ENCODE data around the gene TRIAP1.
"Not testable (repeated sequence)": the region's sequence is repeated elsewhere in the genome, so short reads cannot be mapped to it uniquely, and the experiment has no call there.

TRIAP1 gene

GRCh38 chr12:120445911-120446843 lies at the start of gene TRIAP1, which contains the start of gene GATC:
TSS of gene TRIAP1 (minus strand) at chr12:120446384. CDS start at chr12:120446372, 12 bp downstream.
TSS of gene GATC (plus strand) at chr12:120446444. CDS start at chr12:120446481, 37 bp downstream.
- DNase-seq (ENCODE audit: low read depth, low spot score) = no peak

- DNase-seq (ENCODE audit: low read depth, low spot score) = no peak
These were observed 49.1 kb upstream of the TRIAP1 start for GRCh38 chr12:120495186-120495730.

- DNase-seq (ENCODE audit: low read depth, low spot score) = no peak
These were observed 44.8 kb upstream of the TRIAP1 start for GRCh38 chr12:120490833-120491512.

- no peak for DNase-seq (ENCODE audit: low read depth, low spot score)
These were observed 44.1 kb upstream of the TRIAP1 start for GRCh38 chr12:120490325-120490724.

GRCh38 chr12:120489018-120489417 lies 42.8 kb upstream of the TRIAP1 start:
- DNase-seq (ENCODE audit: low read depth, low spot score) = no peak

- DNase-seq (ENCODE audit: low read depth, low spot score) = no peak
These were observed 42.0 kb upstream of the TRIAP1 start for GRCh38 chr12:120488057-120488640.

- DNase-seq (ENCODE audit: low read depth, low spot score) = not testable (repeated sequence)
These were observed 41.4 kb upstream of the TRIAP1 start for GRCh38 chr12:120487552-120487951.

- DNase-seq (ENCODE audit: low read depth, low spot score) = no peak
These were observed 40.0 kb upstream of the TRIAP1 start for GRCh38 chr12:120485961-120486881.

- no peak for DNase-seq (ENCODE audit: low read depth, low spot score)
These were observed 37.4 kb upstream of the TRIAP1 start for GRCh38 chr12:120483621-120484020.

- no peak for DNase-seq (ENCODE audit: low read depth, low spot score)
These were observed 35.0 kb upstream of the TRIAP1 start for GRCh38 chr12:120481022-120481767.

- no peak for DNase-seq (ENCODE audit: low read depth, low spot score)
These were observed 34.0 kb upstream of the TRIAP1 start for GRCh38 chr12:120480211-120480610.

GRCh38 chr12:120479458-120479857 lies 33.3 kb upstream of the TRIAP1 start:
- no peak for DNase-seq (ENCODE audit: low read depth, low spot score)

GRCh38 chr12:120475643-120476042 lies 29.5 kb upstream of the TRIAP1 start:
- DNase-seq (ENCODE audit: low read depth, low spot score) = no peak

GRCh38 chr12:120474616-120474960 lies 28.4 kb upstream of the TRIAP1 start:
- DNase-seq (ENCODE audit: low read depth, low spot score) = no peak

- DNase-seq (ENCODE audit: low read depth, low spot score) = no peak
These were observed 27.8 kb upstream of the TRIAP1 start for GRCh38 chr12:120473807-120474615.

GRCh38 chr12:120472521-120472920 lies 26.3 kb upstream of the TRIAP1 start:
- DNase-seq (ENCODE audit: low read depth, low spot score) = no peak

- no peak for DNase-seq (ENCODE audit: low read depth, low spot score)
These were observed 24.1 kb upstream of the TRIAP1 start for GRCh38 chr12:120470150-120470784.

- peak; percentile 87 for DNase-seq (ENCODE audit: low read depth, low spot score)
These were observed 23.4 kb upstream of the TRIAP1 start, which contains the start of gene SRSF9 for GRCh38 chr12:120469450-120470149. TSS of gene SRSF9 (minus strand) at chr12:120469748. CDS start at chr12:120469609, 139 bp downstream.

Data from iPS DF 19.7 (cell line).